ENCODE results near the gene CD55. TPM values are rescaled to one million over a fixed set of nuclear protein-coding genes. Genes with fewer than 3 reads are reported as not detected.

The CD55 gene
- total and polyA plus RNA-seq, 2 experiments from 2014 or later, result 16.7 to 18.5 TPM

DNA sequence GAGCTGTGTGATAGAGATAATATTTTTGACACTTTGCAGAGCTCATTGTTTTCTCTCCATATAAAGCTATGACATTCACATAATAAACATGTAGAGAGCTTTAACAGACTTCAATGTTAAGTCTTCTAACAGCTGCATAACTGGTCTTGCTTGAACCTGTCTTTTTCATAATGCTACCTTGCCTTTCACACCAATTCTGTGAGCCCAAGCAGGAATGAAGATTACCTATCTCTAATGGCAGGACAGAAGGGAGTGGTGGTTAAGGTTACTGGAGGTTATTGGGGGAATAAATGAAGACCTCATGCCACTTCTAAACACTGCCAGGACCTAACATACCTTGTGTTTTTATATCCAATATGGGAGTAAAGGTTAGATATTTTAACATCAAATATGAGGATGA, 2.3 kb upstream of the CD55 start:
- Histone ChIP-seq H3K9me2 (ENCODE audit: insufficient read depth) (no peaks in the 10 kb centered on the region), H2AFZ (no peak overlapping the region), H3K4me3 (no peak overlapping the region), H3K36me3 (ENCODE audit: insufficient read depth) (no peaks in the 10 kb centered on the region), H3K4me2 (no peak overlapping the region), H3K27me3 (ENCODE audit: insufficient read depth) (no peaks in the 10 kb centered on the region), H4K20me1 (replicated peaks; ENCODE audit: insufficient read depth) (peaks cover 2% of the 10 kb centered on the region), H3K27ac (ENCODE audit: low read depth) (no peak overlapping the region), H3F3A (replicated peaks; ENCODE audit: low read depth) (no peaks in the 10 kb centered on the region), H3K79me2 (replicated peaks; ENCODE audit: insufficient read depth) (peaks cover 11% of the 10 kb centered on the region), H3K4me1 (ENCODE audit: insufficient read depth) (peaks cover 16% of the 10 kb centered on the region)
- ATAC-seq, result no peak
- TF ChIP-seq STAT1 (IDR thresholded peaks at IDR 0.05; ENCODE audit: unreplicated experiment) (no peak), EZH2 (IDR thresholded peaks at IDR 0.05; ENCODE audit: low read depth, unreplicated experiment) (no peak), JUNB (IDR thresholded peaks at IDR 0.05; ENCODE audit: unreplicated experiment) (no peak), ZNF462 (CRISPR knock-in tag; IDR thresholded peaks at IDR 0.05) (no peak), ZNF114 (CRISPR knock-in tag; IDR thresholded peaks at IDR 0.05) (no peak), NANOG (IDR thresholded peaks at IDR 0.05; ENCODE audit: borderline replicate concordance) (no peak), POLR2AphosphoS5 (IDR thresholded peaks at IDR 0.05; ENCODE audit: low read depth) (no peak), ZNF331 (CRISPR knock-in tag; IDR thresholded peaks at IDR 0.05; ENCODE audit: low read depth) (no peak), CREB1 (CRISPR knock-in tag; IDR thresholded peaks at IDR 0.05; ENCODE audit: low read depth) (no peak), EZH2phosphoT487 (IDR thresholded peaks at IDR 0.05; ENCODE audit: unreplicated experiment) (no peak)
- TF ChIP-seq, protein P1, sequence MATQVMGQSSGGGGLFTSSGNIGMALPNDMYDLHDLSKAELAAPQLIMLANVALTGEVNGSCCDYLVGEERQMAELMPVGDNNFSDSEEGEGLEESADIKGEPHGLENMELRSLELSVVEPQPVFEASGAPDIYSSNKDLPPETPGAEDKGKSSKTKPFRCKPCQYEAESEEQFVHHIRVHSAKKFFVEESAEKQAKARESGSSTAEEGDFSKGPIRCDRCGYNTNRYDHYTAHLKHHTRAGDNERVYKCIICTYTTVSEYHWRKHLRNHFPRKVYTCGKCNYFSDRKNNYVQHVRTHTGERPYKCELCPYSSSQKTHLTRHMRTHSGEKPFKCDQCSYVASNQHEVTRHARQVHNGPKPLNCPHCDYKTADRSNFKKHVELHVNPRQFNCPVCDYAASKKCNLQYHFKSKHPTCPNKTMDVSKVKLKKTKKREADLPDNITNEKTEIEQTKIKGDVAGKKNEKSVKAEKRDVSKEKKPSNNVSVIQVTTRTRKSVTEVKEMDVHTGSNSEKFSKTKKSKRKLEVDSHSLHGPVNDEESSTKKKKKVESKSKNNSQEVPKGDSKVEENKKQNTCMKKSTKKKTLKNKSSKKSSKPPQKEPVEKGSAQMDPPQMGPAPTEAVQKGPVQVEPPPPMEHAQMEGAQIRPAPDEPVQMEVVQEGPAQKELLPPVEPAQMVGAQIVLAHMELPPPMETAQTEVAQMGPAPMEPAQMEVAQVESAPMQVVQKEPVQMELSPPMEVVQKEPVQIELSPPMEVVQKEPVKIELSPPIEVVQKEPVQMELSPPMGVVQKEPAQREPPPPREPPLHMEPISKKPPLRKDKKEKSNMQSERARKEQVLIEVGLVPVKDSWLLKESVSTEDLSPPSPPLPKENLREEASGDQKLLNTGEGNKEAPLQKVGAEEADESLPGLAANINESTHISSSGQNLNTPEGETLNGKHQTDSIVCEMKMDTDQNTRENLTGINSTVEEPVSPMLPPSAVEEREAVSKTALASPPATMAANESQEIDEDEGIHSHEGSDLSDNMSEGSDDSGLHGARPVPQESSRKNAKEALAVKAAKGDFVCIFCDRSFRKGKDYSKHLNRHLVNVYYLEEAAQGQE (IDR thresholded peaks at IDR 0.05; ENCODE audit: unreplicated experiment), result no peak
- TF ChIP-seq, protein P2, sequence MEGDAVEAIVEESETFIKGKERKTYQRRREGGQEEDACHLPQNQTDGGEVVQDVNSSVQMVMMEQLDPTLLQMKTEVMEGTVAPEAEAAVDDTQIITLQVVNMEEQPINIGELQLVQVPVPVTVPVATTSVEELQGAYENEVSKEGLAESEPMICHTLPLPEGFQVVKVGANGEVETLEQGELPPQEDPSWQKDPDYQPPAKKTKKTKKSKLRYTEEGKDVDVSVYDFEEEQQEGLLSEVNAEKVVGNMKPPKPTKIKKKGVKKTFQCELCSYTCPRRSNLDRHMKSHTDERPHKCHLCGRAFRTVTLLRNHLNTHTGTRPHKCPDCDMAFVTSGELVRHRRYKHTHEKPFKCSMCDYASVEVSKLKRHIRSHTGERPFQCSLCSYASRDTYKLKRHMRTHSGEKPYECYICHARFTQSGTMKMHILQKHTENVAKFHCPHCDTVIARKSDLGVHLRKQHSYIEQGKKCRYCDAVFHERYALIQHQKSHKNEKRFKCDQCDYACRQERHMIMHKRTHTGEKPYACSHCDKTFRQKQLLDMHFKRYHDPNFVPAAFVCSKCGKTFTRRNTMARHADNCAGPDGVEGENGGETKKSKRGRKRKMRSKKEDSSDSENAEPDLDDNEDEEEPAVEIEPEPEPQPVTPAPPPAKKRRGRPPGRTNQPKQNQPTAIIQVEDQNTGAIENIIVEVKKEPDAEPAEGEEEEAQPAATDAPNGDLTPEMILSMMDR (conservative IDR thresholded peaks at IDR 0.05; ENCODE audit: low read depth in 2 of 2), result no peak
- TF ChIP-seq, protein P3, sequence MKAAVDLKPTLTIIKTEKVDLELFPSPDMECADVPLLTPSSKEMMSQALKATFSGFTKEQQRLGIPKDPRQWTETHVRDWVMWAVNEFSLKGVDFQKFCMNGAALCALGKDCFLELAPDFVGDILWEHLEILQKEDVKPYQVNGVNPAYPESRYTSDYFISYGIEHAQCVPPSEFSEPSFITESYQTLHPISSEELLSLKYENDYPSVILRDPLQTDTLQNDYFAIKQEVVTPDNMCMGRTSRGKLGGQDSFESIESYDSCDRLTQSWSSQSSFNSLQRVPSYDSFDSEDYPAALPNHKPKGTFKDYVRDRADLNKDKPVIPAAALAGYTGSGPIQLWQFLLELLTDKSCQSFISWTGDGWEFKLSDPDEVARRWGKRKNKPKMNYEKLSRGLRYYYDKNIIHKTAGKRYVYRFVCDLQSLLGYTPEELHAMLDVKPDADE (IDR thresholded peaks at IDR 0.05), result no peak
- Mint-ChIP-seq H3K36me3 (ENCODE audit: low read depth) (peaks cover 9% of the 10 kb centered on the region; the same call in 2 of the 3 replicates), H3K9me3 (no peaks in the 10 kb centered on the region; the same call in 2 of the 3 replicates), H3K4me1 (peaks cover 26% of the 10 kb centered on the region), H3K4me3 (no peak overlapping the region), H3K27ac (no peak overlapping the region), H3K27me3 (ENCODE audit: insufficient read depth, low read depth, poor library complexity) (peaks cover 5% of the 10 kb centered on the region)
- no peak for DNase-seq (ENCODE audit: low spot score)

Data from GM23338 (cell line).